Fibroblast of lung (primary cell): ENCODE results near the gene IVD. TPM values are rescaled to one million over a fixed set of nuclear protein-coding genes. Genes with fewer than 3 reads are reported as not detected.

Experiments
- DNase-seq, 2 donors: peaks; one replicate each; pipeline versions ENCODE4 v3.0.0 to v3.0.0-alpha.2; 2010; ENCODE audit warnings: low read depth in 2 of 2
- H2AFZ ChIP-seq: 2 replicates; pipeline ENCODE4 v1.5.1; 2012; ENCODE audit warnings: low read length, control low read depth, inconsistent platforms
- H3K27ac ChIP-seq: 2 replicates; pipeline ENCODE4 v1.5.1; 2011; ENCODE audit warnings: low read length, control low read depth; ENCODE audit not compliant: insufficient read depth
- H3K27me3 ChIP-seq: 2 replicates; pipeline ENCODE4 v1.5.1; 2011; ENCODE audit warnings: mild to moderate bottlenecking, low read length; ENCODE audit not compliant: control insufficient read depth, insufficient read depth
- H3K36me3 ChIP-seq: 2 replicates; pipeline ENCODE4 v1.5.1; 2011; ENCODE audit warnings: low read length; ENCODE audit not compliant: control insufficient read depth, insufficient read depth
- H3K4me1 ChIP-seq: 2 replicates; pipeline ENCODE4 v1.5.1; 2011; ENCODE audit warnings: low read length; ENCODE audit not compliant: control insufficient read depth, insufficient read depth; ENCODE audit errors: extremely low read depth
- H3K4me2 ChIP-seq: 2 replicates; pipeline ENCODE4 v1.5.1; 2011; ENCODE audit warnings: low read length, control low read depth; ENCODE audit not compliant: insufficient read depth; ENCODE audit errors: extremely low read depth
- H3K4me3 ChIP-seq, 4 experiments: fragments of 200-600 bp in 1 of 4; sonication (generic) in 1 of 4; replicated peaks in 1 of 4; 2 replicates each; pipeline ENCODE4 v1.5.1; 2011 to 2016; ENCODE audit warnings: low read length in 4 of 4, low read depth in 3 of 4, mild to moderate bottlenecking in 3 of 4, control low read depth in 2 of 4, inconsistent platforms in 1 of 4, mixed read lengths in 1 of 4; ENCODE audit not compliant: insufficient read depth in 1 of 4; ENCODE audit errors: control extremely low read depth in 1 of 4
- H3K79me2 ChIP-seq: 2 replicates; pipeline ENCODE4 v1.5.1; 2012; ENCODE audit warnings: mild to moderate bottlenecking, low read length, inconsistent platforms; ENCODE audit not compliant: control insufficient read depth, insufficient read depth
- H3K9ac ChIP-seq: 2 replicates; pipeline ENCODE4 v1.5.1; 2011; ENCODE audit warnings: mild to moderate bottlenecking, low read length, control low read depth; ENCODE audit not compliant: insufficient read depth
- H3K9me3 ChIP-seq: 2 replicates; pipeline ENCODE4 v1.5.1; 2012; ENCODE audit warnings: low read depth, low read length; ENCODE audit not compliant: control insufficient read depth, insufficient read depth
- H4K20me1 ChIP-seq: 2 replicates; pipeline ENCODE4 v1.5.1; 2011; ENCODE audit warnings: low read length; ENCODE audit not compliant: control insufficient read depth, insufficient read depth; ENCODE audit errors: extremely low read depth
- CTCF ChIP-seq, 2 donors: IDR thresholded peaks in 1 of 2; conservative IDR thresholded peaks in 1 of 2; 1 replicate in 1 of 2; 2 replicates in 1 of 2; pipeline ENCODE4 v1.5.1; 2011 to 2012; ENCODE audit warnings: low read length in 2 of 2, control low read depth in 1 of 2, inconsistent platforms in 1 of 2, low read depth in 1 of 2, mild to moderate bottlenecking in 1 of 2
- EZH2 ChIP-seq: IDR thresholded peaks from 2 replicates; pipeline ENCODE4 v1.5.1; 2012; ENCODE audit warnings: low read length, control low read depth, mild to moderate bottlenecking; ENCODE audit errors: missing control alignments
- polyA plus RNA-seq, 2 donors: library from polyadenylated mRNA; depleted of rRNA in 1 of 2; stranded (reverse) in 1 of 2; unstranded in 1 of 2; fragments of >200 nt; gene quantifications; 2 replicates each; pipeline ENCODE4 v1.2.1, GENCODE V29; 2011 to 2012; ENCODE audit warnings: missing spikeins in 1 of 2
- total RNA-seq: library from RNA; depleted of rRNA; stranded (reverse); fragments of >200 nt; gene quantifications from 2 replicates; pipeline ENCODE4 v1.2.1, GENCODE V29; 2014

The IVD gene
- total and polyA plus RNA-seq, 2 donors (not counting 1 experiment from before 2014, with no cell fraction given) = 37.9 to 61.8 TPM

DNA sequence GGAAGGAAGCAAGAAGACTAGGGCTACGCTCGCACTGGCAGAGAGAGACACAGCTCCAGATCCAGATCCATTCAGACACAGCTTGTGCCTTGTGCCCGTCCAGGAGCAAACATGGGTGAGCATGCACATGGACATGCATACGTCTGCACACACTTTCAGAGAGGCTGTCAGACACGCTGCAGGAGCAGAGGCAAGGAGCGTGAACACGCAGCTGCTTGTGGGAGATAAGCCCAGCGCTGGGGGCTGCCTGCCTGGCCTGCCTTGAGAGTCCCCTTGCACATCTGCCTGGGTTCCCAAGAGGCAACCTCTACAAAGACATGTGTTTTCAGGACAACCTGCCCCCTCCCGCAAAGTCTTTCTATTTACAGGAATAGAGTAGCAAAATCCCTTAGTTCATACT, 21.6 kb downstream of the IVD start:
- no peaks in the 10 kb centered on the region for H3K9me3 ChIP-seq
- H3K4me2 ChIP-seq = no peak overlapping the region
- no peaks in the 10 kb centered on the region for H3K4me1 ChIP-seq
- H3K27ac ChIP-seq = no peak overlapping the region
- TF ChIP-seq EZH2 = no peak
- no peak for TF ChIP-seq CTCF (conservative IDR thresholded peaks at IDR 0.05 in 1 of 2, IDR thresholded peaks at IDR 0.05 in 1 of 2; ENCODE audit: low read depth in 1 of 2, low read length in 2 of 2)
- DNase-seq = no peak
- H2AFZ ChIP-seq = no peak overlapping the region
- no peak overlapping the region for H3K9ac ChIP-seq
- H3K79me2 ChIP-seq = no peaks in the 10 kb centered on the region
- H3K27me3 ChIP-seq = peaks cover 9% of the 10 kb centered on the region
- H3K36me3 ChIP-seq = no peaks in the 10 kb centered on the region
- H3K4me3 ChIP-seq = no peak overlapping the region
- no peaks in the 10 kb centered on the region for H4K20me1 ChIP-seq

DNA sequence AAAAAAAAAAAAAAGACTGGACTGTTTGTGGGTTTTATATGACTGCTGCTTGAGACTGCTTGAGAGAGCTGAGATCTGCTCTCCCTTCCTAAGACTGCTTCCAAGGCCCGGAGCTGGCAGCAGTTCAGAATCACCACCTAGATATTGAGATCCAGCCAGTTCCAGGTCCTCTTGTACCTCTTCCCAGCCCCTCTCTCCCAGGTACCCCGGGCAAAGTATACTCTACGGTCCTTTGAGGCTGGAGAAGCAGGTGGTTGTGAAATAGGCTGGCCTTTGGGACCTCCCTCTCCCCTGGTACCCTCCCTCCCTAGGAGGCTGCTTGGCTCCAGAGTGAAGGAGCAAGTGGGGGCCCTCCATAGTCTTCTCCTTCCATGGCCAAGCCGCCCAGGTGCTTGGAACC, 22.6 kb downstream of the IVD start:
- Histone ChIP-seq H2AFZ (no peak overlapping the region), H3K36me3 (no peaks in the 10 kb centered on the region), H3K4me1 (no peaks in the 10 kb centered on the region), H3K4me2 (no peak overlapping the region), H3K9ac (no peak overlapping the region), H3K27me3 (peaks cover 16% of the 10 kb centered on the region), H3K79me2 (no peaks in the 10 kb centered on the region), H3K27ac (no peak overlapping the region), H3K9me3 (no peaks in the 10 kb centered on the region), H3K4me3 (no peak overlapping the region), H4K20me1 (no peaks in the 10 kb centered on the region)
- DNase-seq = no peak
- TF ChIP-seq CTCF (conservative IDR thresholded peaks at IDR 0.05 in 1 of 2, IDR thresholded peaks at IDR 0.05 in 1 of 2; ENCODE audit: low read depth in 1 of 2, low read length in 2 of 2) (no peak), EZH2 (no peak)

GRCh38 chr15:40429068-40429710, 23.6 kb downstream of the IVD start:
- Histone ChIP-seq H3K4me2 (no peak overlapping the region), H3K4me3 (no peak overlapping the region), H3K36me3 (no peaks in the 10 kb centered on the region), H3K27ac (no peak overlapping the region), H3K9me3 (no peaks in the 10 kb centered on the region), H3K4me1 (no peaks in the 10 kb centered on the region), H3K27me3 (peaks cover 24% of the 10 kb centered on the region), H3K79me2 (no peaks in the 10 kb centered on the region), H4K20me1 (no peaks in the 10 kb centered on the region), H2AFZ (no peak overlapping the region), H3K9ac (no peak overlapping the region)
- no peak for TF ChIP-seq CTCF (conservative IDR thresholded peaks at IDR 0.05 in 1 of 2, IDR thresholded peaks at IDR 0.05 in 1 of 2; ENCODE audit: low read depth in 1 of 2, low read length in 2 of 2)
- no peak for TF ChIP-seq EZH2
- no peak for DNase-seq
